Activated naive CD4-positive, alpha-beta T cell treated with anti-CD3 and anti-CD28 coated beads, Interleukin-2, amount 10 ng/mL, durations not matched to agents 5 hours and 36 hours (primary cell): ENCODE data around the gene CDH8. TPM values are rescaled to one million over a fixed set of nuclear protein-coding genes. Genes with fewer than 3 reads are reported as not detected.

Experiments
- total RNA-seq, 2 experiments: library from RNA; stranded (reverse); gene quantifications; one replicate each; pipeline ENCODE4 v1.2.3, GENCODE V29; 2021

Gene CDH8
- not detected for total RNA-seq

DNA sequence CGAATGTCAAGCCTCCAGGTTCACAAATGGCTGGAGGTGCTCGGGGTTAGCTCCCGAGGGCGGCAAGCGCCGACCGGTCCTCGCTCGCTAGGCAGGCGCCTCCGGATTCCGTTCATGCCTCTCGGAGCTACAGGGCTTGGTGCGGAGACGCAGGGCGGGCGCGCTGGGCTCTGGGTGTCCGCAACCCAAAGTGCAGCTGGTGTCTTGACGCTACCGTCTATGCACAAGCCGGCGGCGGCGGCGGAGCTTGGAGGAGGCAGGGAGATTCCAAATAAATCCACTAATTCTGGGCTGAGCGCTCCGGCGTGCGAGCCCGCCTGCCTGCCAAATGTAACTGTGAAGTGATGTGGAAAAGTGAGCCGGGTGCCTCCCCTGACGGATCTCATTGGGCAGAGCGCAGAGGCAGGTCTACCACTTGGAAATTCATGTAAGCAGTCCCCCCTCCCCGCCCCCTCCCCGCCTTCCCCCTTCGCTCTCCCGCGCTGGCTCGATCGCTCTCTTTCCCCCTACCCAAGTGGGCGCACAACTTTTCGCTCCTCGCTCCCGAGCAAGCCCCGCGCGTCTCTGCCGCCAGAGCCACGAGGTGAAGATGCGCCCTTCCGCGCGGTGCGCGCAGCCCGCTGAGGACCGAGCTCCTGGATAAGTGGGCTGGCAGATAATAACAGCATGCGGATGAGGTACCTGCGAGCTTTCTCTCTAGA, at the start of gene CDH8:
Gene CDH8, minus strand, starts transcription at position 338 of the 701 bp plus-strand sequence. CDS start 15,035 bp downstream, outside the sequence.

